ENCODE measurements around the gene SCCPDH. TPM values are rescaled to one million over a fixed set of nuclear protein-coding genes. Genes with fewer than 3 reads are reported as not detected.
"Not testable (repeated sequence)": the region's sequence is repeated elsewhere in the genome, so short reads cannot be mapped to it uniquely, and the experiment has no call there.

Gene SCCPDH
- total and polyA plus RNA-seq, 2 donors (not counting 3 experiments of a cell fraction or from before 2014, with no cell fraction given) = 24.4 to 37.5 TPM

- H3K4me2 ChIP-seq (ENCODE audit: insufficient read depth, low read length) = no peak overlapping the region
- no peak for TF ChIP-seq FOS (IDR thresholded peaks at IDR 0.05; ENCODE audit: borderline replicate concordance, insufficient read depth, low read length)
- TF ChIP-seq EZH2 (IDR thresholded peaks at IDR 0.05; ENCODE audit: borderline replicate concordance, low read depth, low read length, severe bottlenecking) = no peak
- no peak for TF ChIP-seq MYC (IDR thresholded peaks at IDR 0.05; ENCODE audit: low read depth, low read length)
- TF ChIP-seq GATA2 (IDR thresholded peaks at IDR 0.05; ENCODE audit: insufficient read depth, insufficient read length, low read depth, low read length) = no peak
- no peak for TF ChIP-seq POLR2AphosphoS5 (IDR thresholded peaks at IDR 0.05; ENCODE audit: insufficient read depth, low read depth, low read length)
- TF ChIP-seq CTCF (IDR thresholded peaks at IDR 0.05; ENCODE audit: extremely low read depth in 1 of 2, insufficient read depth in 1 of 2, low read depth in 1 of 2, low read length in 2 of 2) = no peak
- TF ChIP-seq POLR2A (IDR thresholded peaks at IDR 0.05; ENCODE audit: low read depth, low read length) = no peak
- no peak for TF ChIP-seq MAX (IDR thresholded peaks at IDR 0.05; ENCODE audit: insufficient read depth, insufficient read length)
- no peak for TF ChIP-seq JUN (IDR thresholded peaks at IDR 0.05; ENCODE audit: borderline replicate concordance, insufficient read depth, insufficient read length, low read depth)
- no peaks in the 10 kb centered on the region for H3K4me1 ChIP-seq (ENCODE audit: control insufficient read depth, extremely low read depth, insufficient read depth, low read length)
- no peaks in the 10 kb centered on the region for H3K9me1 ChIP-seq (replicated peaks; ENCODE audit: control insufficient read depth, extremely low read depth, insufficient read depth, low read length)
- no peaks in the 10 kb centered on the region for H3K79me2 ChIP-seq (ENCODE audit: control insufficient read depth, insufficient read depth, low read length)
- dilution Hi-C loops (cut with MboI; ENCODE audit: extremely low pct_ligation_motif_present, low sequenced_read_pairs) = no loop called here
- POLR2A ChIA-PET = no interaction called here
- DNase-seq (ENCODE audit: low read depth, low spot score) = no peak
- BruUV-seq (replicated peaks) = no TSS peak
- peaks cover 2 to 3% of the 10 kb centered on the region in 2 experiments for H3K27me3 ChIP-seq (ENCODE audit: control insufficient read depth in 2 of 2, insufficient read depth in 2 of 2, low read length in 2 of 2)
- CTCF ChIA-PET = no interaction called here
- no peak overlapping the region for H3K4me3 ChIP-seq (replicated peaks in 1 of 3; ENCODE audit: insufficient read depth in 1 of 3, low read depth in 1 of 3, low read length in 3 of 3)
- no peak for FAIRE-seq
- no peaks in the 10 kb centered on the region for H3K9me3 ChIP-seq (replicated peaks; ENCODE audit: control insufficient read depth, insufficient read depth, low read length)
- no peaks in the 10 kb centered on the region for H3K36me3 ChIP-seq (ENCODE audit: control insufficient read depth in 2 of 2, extremely low read depth in 1 of 2, insufficient read depth in 2 of 2, low read length in 2 of 2)
- H3K9ac ChIP-seq (replicated peaks; ENCODE audit: extremely low read depth, insufficient read depth, low read length) = no peak overlapping the region
- no peaks in the 10 kb centered on the region for H4K20me1 ChIP-seq (replicated peaks; ENCODE audit: control insufficient read depth, extremely low read depth, insufficient read depth, low read length)
- no peak overlapping the region for H3K27ac ChIP-seq (ENCODE audit: insufficient read depth, low read depth, low read length)
- no peak overlapping the region for H2AFZ ChIP-seq (ENCODE audit: low read depth, low read length)
- intact Hi-C loops (cut with micrococcal nuclease) = no loop called here
Observed at GRCh38 chr1:246811985-246812384, 87.8 kb downstream of the SCCPDH start.

GRCh38 chr1:246813325-246813724 is 89.1 kb downstream of the SCCPDH start:
- H2AFZ ChIP-seq (ENCODE audit: low read depth, low read length); DNase-seq (ENCODE audit: low read depth, low spot score); H4K20me1 ChIP-seq (replicated peaks; ENCODE audit: control insufficient read depth, extremely low read depth, insufficient read depth, low read length); H3K27me3 ChIP-seq (ENCODE audit: control insufficient read depth in 2 of 2, insufficient read depth in 2 of 2, low read length in 2 of 2); H3K9me1 ChIP-seq (replicated peaks; ENCODE audit: control insufficient read depth, extremely low read depth, insufficient read depth, low read length); H3K4me2 ChIP-seq (ENCODE audit: insufficient read depth, low read length); H3K27ac ChIP-seq (ENCODE audit: insufficient read depth, low read depth, low read length); dilution Hi-C loops (cut with MboI; ENCODE audit: extremely low pct_ligation_motif_present, low sequenced_read_pairs); BruUV-seq (replicated peaks); intact Hi-C loops (cut with micrococcal nuclease); H3K36me3 ChIP-seq (ENCODE audit: control insufficient read depth in 2 of 2, extremely low read depth in 1 of 2, insufficient read depth in 2 of 2, low read length in 2 of 2); CTCF ChIA-PET; H3K79me2 ChIP-seq (ENCODE audit: control insufficient read depth, insufficient read depth, low read length); H3K4me1 ChIP-seq (ENCODE audit: control insufficient read depth, extremely low read depth, insufficient read depth, low read length); H3K9ac ChIP-seq (replicated peaks; ENCODE audit: extremely low read depth, insufficient read depth, low read length); H3K9me3 ChIP-seq (replicated peaks; ENCODE audit: control insufficient read depth, insufficient read depth, low read length); POLR2A ChIA-PET; H3K4me3 ChIP-seq (replicated peaks in 1 of 3; ENCODE audit: insufficient read depth in 1 of 3, low read depth in 1 of 3, low read length in 3 of 3); FAIRE-seq: not testable (repeated sequence)
